B cell (primary cell): ENCODE data around the gene GTF2IRD1.

ENCODE experiments used
- EZH2 ChIP-seq: IDR thresholded peaks from 2 replicates; pipeline ENCODE4 v1.6.1; 2012; ENCODE audit warnings: borderline replicate concordance, low read depth, mild to moderate bottlenecking, moderate library complexity, low read length; ENCODE audit not compliant: insufficient read depth, poor library complexity, severe bottlenecking
- TF ChIP-seq, protein P1 (sequence below): fragments of 200-600 bp; IDR thresholded peaks from one replicate; pipeline ENCODE4 v1.8.0; 2022; ENCODE audit warnings: antibody characterized with exemption, mild to moderate bottlenecking

DNA sequence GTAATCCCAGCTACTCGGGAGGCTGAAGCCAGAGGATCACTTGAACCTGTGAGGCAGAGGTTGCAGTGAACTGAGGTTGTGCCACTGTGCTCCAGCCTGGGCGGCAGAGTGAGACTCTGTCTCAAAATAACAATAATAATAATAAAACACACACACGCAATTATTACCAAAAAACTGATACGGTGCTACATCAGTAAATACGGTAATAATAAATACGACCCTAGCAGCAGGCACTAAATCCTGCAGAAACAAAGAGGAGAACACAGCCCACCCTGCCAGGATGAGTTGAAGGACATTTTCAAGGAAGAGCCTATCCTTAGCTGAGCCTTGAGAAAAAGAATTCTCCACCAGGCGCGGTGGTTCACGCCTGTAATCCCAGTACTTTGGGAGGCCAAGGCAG lies 169.4 kb downstream of the GTF2IRD1 start:
- TF ChIP-seq, protein P1, sequence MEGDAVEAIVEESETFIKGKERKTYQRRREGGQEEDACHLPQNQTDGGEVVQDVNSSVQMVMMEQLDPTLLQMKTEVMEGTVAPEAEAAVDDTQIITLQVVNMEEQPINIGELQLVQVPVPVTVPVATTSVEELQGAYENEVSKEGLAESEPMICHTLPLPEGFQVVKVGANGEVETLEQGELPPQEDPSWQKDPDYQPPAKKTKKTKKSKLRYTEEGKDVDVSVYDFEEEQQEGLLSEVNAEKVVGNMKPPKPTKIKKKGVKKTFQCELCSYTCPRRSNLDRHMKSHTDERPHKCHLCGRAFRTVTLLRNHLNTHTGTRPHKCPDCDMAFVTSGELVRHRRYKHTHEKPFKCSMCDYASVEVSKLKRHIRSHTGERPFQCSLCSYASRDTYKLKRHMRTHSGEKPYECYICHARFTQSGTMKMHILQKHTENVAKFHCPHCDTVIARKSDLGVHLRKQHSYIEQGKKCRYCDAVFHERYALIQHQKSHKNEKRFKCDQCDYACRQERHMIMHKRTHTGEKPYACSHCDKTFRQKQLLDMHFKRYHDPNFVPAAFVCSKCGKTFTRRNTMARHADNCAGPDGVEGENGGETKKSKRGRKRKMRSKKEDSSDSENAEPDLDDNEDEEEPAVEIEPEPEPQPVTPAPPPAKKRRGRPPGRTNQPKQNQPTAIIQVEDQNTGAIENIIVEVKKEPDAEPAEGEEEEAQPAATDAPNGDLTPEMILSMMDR = no peak
- no peak for TF ChIP-seq EZH2
